GM06990 (cell line): Measurements from ENCODE around the gene C2orf80.

Experiments
- DNase-seq: peaks from one replicate; pipeline ENCODE4 v3.0.0-alpha.2; 2011; ENCODE audit not compliant: insufficient read length; ENCODE audit errors: extremely low read depth
- H3K27me3 ChIP-seq: replicated peaks from 2 replicates; pipeline ENCODE4 v1.6.0; 2011; ENCODE audit warnings: low read length; ENCODE audit not compliant: control insufficient read depth, insufficient read depth
- H3K36me3 ChIP-seq: 2 replicates; pipeline ENCODE4 v1.5.1; 2011; ENCODE audit warnings: low read length; ENCODE audit not compliant: control insufficient read depth, insufficient read depth
- H3K4me3 ChIP-seq: replicated peaks from 2 replicates; pipeline ENCODE4 v1.5.1; 2011; ENCODE audit warnings: low read depth, mild to moderate bottlenecking, control low read depth, low read length
- TF ChIP-seq, protein P1 (sequence below): IDR thresholded peaks from 2 replicates; pipeline ENCODE4 v1.5.1; 2011; ENCODE audit warnings: low read length, control low read depth, mild to moderate bottlenecking, inconsistent platforms; ENCODE audit not compliant: insufficient read depth, poor library complexity, severe bottlenecking

The C2orf80 gene

DNA sequence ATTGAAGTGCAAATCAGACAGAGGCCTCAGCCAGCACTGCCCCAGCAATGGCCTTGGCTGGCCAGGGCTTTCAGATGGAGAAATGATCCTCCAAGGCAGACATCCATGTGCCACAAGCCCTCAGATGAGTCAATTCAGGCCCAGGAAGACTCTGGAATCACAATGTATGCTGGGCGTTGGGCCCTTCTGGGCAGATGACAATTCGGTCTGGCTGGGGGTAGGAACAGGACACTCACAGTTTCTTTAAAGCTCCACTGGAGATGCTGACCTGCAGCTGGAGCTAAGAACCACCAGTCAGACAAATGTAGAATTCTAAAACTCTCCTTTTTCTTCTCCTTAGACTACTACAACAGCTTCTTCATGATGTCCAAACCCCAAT is 53.1 kb downstream of the C2orf80 start:
- Histone ChIP-seq H3K4me3 (no peak overlapping the region), H3K27me3 (no peaks in the 10 kb centered on the region), H3K36me3 (no peaks in the 10 kb centered on the region)
- TF ChIP-seq, protein P1, sequence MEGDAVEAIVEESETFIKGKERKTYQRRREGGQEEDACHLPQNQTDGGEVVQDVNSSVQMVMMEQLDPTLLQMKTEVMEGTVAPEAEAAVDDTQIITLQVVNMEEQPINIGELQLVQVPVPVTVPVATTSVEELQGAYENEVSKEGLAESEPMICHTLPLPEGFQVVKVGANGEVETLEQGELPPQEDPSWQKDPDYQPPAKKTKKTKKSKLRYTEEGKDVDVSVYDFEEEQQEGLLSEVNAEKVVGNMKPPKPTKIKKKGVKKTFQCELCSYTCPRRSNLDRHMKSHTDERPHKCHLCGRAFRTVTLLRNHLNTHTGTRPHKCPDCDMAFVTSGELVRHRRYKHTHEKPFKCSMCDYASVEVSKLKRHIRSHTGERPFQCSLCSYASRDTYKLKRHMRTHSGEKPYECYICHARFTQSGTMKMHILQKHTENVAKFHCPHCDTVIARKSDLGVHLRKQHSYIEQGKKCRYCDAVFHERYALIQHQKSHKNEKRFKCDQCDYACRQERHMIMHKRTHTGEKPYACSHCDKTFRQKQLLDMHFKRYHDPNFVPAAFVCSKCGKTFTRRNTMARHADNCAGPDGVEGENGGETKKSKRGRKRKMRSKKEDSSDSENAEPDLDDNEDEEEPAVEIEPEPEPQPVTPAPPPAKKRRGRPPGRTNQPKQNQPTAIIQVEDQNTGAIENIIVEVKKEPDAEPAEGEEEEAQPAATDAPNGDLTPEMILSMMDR: no peak
- DNase-seq: no peak

DNA sequence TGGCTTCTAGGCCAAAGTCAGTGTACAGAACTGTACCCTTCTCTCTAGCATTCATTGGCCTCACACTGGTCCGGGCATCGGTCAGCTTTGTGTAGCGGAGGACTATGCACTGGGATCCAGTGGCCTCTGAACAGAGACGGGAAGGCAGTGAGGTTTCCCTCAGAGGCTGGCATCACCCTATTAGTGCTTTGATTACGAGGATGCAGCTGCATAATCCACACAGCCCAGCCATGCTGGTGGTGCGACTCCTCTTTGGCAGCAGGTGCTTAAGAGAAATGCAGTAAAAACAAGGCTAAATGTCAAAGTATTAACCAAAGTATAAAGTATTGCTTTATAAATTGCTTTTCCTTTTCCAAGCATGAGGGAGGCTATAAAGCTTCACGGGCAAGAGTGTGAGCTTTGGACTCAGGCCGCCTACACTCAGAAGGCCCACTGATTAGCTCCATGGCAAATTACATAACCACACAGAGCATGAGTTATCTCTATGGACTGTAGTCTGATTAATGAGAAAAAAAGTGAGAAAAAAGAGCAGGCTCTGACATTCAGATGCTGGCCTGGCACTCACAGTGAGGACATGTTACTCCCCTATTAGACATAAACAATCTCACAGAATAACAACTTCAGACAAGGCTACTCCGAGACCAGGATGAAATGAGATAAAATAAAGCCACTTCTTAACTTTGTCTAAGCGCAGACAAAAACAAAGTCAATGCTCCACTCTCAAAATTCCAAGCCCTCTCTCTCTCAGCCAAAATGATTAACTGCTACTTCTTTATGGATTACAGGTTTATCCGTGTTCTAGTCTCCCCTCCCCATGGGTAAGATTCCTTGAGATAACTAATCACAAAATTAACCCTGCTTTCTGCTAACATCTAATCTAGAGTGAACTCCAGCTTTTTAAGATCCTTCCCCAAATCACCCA is 53.8 kb downstream of the C2orf80 start:
- no peak for DNase-seq
- no peaks in the 10 kb centered on the region for H3K27me3 ChIP-seq
- H3K36me3 ChIP-seq: no peaks in the 10 kb centered on the region
- TF ChIP-seq, protein P1: no peak
- no peak overlapping the region for H3K4me3 ChIP-seq

DNA sequence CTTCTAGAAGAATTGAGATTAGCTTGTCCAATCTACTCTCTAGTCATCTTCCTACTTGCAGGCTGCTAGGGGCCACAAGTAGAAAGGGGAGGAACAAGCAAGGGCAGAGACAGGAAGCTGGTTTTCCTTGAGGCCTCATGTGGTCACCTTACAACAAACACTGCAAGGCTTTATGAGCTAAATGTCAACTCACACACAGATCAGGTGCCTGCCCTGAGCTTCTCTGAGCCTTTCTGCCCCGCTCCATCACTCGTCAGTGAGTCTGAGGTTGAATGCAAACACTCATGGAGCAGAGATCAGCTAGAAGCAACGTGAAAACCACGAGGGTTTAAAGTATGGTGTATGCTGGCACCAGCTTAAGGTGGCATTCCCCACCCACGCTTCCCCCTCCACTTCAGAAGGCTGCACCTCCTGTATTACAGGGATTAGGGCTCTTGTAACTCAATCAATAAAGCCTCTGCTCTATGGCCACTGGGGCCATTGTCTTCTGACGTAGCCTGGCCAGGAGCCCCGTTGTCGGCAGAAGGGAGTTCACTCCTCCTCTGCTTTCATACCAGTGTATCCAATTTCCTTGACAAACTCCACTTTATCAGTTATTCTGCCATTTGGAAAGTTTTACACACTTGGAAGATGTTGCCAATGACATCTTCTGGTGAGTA is 54.8 kb downstream of the C2orf80 start:
- Histone ChIP-seq H3K27me3 (no peaks in the 10 kb centered on the region), H3K4me3 (no peak overlapping the region), H3K36me3 (no peaks in the 10 kb centered on the region)
- no peak for DNase-seq
- TF ChIP-seq, protein P1: no peak

DNA sequence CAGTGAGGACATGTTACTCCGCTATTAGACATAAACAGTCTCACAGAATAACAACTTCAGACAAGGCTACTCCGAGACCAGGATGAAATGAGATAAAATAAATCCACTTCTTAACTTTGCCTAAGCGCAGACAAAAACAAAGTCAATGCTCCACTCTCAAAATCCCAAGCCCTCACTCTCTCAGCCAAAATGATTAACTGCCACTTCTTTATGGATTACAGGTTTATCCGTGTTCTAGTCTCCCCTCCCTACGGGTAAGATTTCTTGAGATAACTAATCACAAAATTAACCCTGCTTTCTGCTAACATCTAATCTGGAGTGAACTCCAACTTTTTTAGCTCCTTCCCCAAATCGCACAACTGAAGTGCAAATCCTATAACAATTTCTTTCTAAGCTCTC is 59.1 kb downstream of the C2orf80 start:
- Histone ChIP-seq H3K27me3 (no peaks in the 10 kb centered on the region), H3K4me3 (no peak overlapping the region), H3K36me3 (no peaks in the 10 kb centered on the region)
- no peak for DNase-seq
- TF ChIP-seq, protein P1: no peak

DNA sequence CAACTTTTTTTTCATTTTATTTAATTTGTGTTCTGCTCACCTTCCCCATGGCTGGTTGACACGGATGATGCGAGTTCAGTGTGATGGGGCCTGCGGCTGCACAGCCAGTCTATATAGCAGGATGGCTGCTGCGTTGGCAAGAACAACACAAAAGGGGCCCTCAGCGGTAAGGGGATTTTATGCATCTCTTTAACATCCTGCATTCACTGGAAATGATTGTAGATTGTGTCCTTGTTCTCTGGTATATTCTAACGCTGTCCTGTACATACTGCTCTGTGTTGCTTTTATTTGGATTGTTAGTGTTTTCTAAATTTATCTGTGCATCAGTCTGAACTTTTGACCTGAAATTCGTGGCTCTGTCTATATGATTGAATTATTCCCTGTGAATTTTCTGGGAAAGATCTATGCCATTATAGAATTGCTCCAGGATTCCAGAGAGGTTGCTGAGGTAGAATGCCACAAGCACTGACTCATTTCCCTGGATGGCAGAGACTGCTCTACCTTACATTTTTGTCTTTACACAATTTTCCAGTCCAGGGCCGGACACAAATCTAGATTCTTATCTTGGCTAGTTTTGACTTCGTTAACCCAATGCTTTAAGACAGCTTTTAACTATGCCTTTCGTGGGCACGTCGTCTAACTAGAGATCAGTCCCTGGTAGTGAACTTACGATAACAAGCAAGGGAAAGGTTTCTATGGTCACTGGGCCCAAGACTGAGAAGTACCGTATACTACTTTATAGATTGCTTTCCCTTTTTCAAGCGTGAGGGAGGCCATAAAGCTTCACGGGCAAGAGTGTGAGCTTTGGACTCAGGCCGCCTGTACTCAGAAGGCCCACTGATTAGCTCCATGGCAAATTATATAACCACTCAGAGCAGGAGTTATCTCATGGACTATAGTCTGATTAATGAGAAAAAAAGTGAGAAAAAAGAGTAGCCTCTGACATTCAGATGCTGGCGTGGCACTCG is 59.8 kb downstream of the C2orf80 start, which contains the start of gene CRYGC:
Gene CRYGC (minus strand): TSS at position 85 of the 968 bp plus-strand sequence. CDS start 36 bp downstream, at position 49.
- TF ChIP-seq, protein P1: no peak
- Histone ChIP-seq H3K36me3 (no peaks in the 10 kb centered on the region), H3K27me3 (no peaks in the 10 kb centered on the region), H3K4me3 (no peak within 1 kb of the TSS)
- DNase-seq: no peak
